ENCODE results near the gene MPRIP.

MPRIP gene

DNA sequence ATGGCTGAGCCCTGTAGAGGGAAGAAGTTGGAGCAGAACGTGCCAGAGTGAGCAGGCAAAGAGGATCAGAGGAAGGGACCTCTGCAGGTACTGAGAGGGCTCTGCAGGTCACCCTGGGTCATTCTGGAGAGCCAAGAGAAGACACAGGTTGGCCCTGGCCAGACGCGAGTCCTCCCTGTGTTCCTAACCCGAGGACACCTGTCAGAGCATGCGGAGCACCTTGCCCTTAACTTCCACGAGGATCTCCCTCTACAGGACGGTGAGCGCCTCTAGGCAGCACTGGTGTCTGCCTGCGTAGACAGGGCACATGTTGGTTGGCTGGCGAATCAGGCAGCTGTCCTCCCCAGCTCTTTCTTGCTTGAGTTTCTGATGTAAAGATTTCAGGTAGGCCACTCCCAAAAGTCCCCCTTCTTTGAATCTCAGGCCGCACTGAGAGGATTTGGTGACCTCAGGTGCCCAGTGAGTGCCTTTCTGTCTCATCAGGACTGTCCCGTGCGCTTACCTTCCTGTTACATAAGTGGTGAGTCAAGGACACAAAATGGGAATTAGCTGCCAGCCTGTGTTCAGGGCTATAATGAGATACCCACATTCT is 45.3 kb downstream of the MPRIP start:
- DNase-seq: no peak

DNA sequence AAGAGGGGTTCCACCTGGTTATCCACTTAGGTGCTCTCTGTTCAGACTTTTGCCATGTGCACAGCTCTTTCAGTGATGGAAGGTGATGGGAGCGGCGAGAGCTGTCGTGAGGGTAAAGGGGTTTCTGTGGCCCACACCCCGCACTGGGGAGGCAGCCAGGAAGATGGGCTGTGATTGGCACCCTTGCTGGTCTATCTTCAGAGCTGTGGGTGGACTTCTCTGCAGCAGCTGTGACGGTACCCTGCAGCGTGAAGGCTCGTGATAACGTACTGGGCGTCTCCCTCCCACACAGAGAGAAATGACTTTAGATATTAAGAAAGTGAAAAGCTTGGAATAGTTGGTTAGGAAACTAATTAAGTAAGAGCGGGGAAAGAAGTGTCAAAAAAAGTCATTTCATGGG is 45.8 kb downstream of the MPRIP start:
- no peak for DNase-seq

DNA sequence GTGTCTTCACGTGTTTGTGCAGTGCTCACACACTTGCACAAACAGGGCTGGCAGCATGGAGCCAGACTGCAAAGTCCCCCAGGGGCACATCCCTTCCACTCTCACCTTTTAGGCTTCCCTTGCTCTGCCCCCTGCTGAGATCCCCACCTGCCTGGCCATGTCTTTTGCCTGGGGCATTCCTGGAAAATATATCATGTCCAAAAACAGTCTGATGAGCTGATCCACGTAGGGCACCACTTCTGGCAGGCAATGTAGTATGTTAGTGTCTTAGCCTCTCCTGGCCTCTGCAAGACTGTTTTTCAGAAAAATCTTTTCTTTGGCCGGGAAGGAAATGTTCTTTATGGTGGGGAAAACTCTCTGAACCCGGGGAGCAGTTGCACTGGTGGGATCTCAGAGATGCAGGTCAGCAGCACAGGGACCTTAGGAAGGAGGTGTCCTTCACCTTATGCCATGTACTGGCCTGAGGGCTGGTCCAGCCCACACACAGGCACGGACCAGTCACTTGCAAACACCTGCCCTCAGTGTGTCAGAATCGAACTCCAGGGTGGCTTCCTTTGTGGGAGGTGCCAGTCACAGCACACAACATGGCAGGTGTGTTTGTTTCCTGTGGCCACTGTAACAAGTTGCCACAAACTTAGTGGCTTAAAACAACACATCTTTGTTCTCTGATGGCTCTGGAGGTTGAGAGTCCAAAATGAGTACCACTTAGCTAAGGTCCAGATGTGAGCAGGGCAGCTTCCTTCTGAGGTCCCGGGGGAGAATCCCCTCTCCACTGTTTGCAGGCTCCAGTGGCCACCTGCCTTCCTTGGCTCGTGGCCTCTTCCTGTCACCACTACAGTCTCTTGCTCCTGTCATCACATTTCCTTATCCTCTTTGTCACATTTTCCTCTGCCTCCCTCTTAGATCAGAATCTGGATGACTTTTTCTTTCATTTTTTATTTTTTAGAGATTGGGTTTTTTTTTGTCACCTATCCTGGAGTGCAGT is 46.6 kb downstream of the MPRIP start:
- DNase-seq: no peak

DNA sequence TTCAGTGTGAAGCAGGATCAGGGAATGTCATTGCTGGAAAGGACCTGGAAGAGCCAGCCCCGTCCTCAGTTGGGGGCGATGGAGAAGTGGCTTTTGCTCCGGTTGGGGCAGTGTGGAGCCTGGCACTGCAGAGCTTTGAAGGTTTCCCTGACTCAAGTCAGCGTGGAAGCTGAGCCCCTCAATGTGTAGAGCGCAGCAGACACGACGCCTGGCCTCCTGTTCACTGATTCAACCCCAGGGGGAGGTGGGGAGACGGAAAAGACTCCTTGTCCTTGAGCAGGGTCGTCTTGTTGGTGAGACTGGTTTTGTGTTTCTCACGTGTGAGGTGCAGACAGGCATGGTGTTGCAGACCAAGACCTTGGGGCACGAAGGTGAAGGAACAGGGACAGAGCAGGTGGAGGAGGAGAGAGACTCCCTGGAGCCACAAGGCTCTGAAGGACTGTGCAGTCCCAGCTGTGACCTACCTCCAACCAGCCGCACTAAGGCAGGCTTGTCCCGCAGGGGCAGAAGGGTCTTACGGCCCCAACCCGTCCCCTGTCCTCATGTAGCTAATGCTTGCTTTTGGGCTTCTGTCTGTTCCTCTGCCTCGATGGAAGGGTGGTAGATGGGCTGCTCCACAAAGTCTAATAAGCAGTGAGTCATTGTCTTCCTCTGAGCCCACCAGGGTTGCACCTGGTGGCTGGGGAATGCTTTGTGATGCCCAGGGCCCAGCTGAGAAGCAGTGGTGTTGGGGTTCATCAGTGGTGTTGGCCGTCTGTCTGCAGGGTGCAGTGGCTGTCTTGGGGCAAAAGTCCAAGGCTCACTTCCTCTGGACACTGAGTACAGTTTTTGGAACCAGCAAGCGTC is 47.8 kb downstream of the MPRIP start:
- no peak for DNase-seq

DNA sequence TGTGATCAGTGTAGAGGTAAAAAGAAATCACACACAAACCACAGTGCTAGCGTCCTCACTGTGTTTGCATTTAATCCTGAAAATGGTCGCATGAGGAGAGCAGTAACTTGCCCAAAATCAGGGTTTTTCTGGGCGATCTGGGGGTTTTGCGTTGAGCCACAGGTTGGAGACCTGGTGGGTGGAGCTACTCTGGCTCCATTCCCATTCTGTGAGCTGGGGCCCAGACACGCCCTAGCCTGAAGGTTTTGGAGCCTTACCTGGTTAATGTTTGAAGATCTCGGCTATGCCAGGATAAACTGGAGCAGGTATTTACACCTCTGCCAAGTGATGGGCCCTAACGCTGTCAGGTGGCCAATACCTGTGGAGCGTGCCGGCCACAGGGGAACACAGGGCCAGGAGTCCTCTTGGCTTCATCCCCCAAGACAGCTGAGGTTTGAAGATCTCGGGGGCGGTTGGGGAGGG is 48.4 kb downstream of the MPRIP start:
- no peak for DNase-seq

DNA sequence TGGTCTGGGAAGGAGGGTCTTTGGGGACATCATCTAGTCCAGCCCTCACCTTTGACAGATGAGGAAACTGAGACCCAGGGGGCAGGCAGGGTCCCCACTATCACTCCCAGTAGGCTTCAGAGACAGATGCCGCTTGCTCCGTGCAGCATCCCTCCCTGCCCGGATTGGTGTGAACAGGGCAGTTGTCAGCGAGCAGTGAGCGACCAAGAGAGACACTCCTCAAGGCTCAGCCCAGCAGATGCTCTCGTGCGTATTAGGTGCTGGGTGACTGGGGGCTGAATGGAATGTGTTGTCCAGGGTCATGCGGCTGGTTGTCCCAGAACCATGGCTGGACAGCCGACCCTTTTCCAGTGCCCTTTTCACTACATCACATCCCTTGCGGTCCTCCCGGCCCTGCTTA is 49.0 kb downstream of the MPRIP start:
- no peak for DNase-seq

DNA sequence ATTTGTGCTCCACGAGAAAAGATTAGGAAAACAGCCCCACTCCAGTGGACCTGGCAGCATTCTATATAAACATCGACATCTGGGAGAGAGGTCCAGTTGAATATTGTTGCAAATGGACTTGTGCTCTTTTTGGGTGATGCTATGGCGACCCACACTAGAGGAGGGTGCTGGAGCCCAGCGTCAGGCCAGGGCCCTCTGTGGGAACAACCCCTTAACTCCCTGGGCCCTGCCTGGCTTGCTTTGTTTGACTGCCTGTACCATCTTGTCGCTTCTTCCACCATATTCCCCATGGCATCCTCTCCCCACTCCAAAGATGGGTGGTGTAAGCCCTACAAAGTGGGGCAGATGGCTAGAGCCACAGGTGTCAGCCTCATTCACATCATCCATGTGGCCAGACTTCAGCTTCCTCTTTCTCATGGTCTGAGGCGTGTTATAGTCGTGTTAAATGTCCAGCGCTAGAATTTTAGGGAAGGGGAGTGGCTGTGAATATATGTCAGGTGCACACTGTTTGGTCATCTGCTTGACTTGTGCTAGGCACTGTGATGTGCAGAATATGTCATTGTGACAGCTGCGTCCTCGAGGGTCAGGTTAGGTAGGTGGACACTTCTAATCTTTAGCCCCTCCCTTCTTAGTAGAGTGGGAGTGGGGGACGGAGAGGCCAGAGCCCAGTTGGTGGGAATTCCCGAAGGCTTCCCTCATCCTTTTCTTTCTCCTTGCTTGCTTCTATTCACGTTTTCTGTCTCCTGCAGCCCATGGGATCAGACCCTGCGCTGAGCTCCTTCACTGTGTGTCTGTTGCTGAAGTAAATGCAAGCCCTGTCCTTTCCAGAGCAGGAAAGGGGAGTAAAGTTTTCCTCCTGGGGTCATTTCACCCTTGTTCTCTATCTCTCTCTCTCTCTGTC is 49.8 kb downstream of the MPRIP start:
- no peak for DNase-seq

DNA sequence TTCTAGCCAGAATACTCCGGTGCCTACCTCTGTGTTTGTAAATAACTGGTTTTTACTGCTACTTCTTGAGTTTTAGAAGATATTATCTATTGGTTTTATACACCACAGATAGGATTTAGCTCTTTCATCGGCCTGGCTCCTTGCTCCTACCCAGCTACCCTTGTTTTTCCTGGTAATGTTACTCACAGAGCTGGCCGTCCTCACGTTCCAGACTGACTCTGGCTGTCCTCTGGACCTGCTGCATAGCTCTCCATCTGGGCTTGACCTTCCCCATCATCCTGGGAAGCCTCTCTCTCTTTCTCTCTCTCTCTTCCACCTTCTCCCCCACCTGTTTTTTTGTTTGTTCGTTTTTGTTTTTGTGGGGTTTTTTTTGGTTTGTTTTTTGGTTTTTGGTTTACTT is 51.5 kb downstream of the MPRIP start:
- no peak for DNase-seq

DNA sequence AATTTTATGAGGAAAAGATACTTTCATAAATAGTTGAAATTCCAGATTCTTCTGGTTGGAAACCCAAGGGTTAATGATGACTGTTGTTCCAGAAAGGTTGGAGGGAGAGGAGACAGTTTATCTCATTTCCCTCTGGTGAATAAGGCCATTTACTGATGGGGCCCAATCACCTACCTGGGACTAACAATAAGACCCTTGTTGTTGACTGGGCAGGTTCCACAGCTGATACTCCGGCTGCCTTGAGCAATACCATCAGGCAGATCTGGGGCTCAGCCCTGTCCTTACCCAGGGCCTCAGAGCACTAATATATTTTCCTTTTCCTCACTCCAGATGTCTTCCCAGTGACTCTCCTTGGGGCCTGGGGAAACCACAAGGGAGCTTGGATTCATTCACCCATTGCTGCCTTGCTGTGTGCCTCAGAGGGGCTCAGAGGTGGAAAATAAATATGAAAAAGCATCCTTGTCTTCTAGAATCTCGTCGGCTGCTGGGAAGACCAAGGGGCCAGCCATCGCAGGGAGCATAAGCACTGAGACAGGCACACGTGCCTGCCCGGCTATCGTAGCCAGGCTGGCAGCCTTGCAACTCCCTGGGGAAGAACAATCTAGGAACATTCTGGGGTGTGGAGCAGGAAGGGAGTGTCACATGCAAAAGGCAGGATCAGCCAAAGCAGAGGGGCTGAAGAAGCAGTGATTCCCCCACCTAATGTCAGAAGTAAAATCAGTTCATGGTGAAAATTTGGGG is 54.4 kb downstream of the MPRIP start:
- peak; percentile 45 for DNase-seq

DNA sequence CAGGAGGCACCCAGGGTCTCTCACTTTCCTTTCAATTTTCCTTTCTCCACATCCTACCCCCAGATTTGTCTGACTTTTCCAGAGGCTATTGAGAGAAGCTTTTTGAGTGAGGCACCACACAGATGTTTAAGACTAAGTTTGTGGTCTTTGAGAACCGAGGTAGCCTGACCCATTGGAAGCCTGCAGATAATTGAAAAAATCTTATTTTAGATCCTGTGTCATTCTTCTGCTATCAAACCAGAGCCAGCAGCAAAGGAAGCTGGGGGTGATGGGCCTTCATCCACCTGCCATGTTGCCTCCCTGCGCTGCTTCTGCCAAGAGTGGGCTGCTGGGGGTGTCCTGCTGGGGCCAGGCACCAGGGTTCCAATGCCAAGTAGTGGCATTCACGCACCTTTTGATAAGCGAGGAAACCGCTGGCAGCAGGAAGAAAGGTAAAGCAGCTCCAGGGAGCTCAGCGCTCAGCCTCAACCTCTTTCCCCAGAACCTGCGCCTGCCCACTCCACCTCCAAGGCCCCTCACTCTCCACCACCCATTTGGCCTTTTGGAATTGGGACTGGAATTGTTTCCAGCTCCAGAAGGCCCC is 55.6 kb downstream of the MPRIP start:
- DNase-seq: no peak

DNA sequence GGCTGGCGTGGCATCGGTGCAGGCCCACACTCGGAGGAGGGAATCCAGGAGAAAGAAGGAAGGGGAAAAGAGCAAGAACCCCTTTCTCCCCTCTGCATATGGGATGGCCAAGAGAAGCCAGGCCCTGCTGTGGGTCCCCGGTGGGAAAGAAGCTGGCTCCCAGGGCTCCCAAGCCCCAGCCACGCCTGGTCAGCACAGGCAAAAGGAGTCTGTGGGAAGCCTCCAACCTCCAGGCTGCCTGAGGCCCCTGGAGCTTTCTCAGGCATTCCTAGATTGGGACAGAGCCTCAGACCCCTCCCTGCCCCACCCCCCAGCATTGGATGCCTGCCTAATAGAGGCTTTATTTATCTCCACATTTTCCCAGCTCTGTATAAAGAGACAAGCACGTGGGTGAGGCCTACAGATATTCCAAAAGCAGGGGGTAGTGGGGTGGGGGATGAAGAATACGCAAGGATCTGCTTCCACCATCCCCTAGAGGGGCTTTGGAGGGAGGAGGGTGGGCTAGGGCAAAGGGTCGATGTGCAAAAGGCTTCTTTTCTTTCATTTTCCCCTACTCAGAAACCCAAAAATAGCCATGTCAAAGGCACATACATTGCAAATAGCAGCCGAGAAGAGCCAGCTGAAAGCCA is 56.4 kb downstream of the MPRIP start:
- peak; percentile 72 for DNase-seq

DNA sequence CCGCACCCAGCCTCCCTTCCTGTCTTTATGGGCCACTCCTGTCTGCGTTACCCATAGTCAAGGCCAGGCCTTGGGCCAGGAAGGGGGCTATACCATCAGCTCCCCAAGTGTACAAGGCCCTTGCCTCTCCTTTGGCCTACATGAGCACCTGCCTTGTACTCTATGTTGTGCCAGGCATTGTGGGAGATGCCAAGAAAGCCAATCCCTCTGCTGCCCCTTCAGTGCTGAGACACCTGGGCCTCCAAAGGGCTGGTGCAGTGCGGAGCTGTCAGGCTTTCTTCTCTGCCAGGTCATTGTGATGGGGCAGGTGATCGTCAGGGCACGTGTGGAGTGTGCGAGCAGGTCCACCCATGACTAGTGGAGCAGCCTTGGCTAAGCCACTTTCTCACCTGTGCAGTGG is 59.9 kb downstream of the MPRIP start:
- DNase-seq: no peak

DNA sequence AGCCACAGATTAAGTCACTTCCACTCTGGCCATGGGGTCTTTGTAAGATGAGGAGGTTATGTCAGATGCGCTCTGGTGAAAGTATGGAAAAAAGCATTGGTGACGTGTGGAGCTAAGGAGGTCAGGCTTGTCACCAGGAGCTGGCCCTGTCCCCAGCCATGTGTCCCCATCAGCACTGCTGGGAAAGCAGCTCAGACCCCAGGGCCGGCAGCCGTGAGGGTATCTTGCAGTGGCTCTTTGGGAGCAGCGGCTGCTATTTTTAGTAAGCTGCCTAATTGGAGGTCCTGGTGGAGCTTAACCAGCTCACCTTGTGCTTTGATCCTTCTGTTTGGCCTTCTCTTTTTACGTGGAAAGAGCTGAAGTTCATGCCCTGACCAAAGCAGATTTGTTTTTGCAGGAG is 60.9 kb downstream of the MPRIP start:
- no peak for DNase-seq

DNA sequence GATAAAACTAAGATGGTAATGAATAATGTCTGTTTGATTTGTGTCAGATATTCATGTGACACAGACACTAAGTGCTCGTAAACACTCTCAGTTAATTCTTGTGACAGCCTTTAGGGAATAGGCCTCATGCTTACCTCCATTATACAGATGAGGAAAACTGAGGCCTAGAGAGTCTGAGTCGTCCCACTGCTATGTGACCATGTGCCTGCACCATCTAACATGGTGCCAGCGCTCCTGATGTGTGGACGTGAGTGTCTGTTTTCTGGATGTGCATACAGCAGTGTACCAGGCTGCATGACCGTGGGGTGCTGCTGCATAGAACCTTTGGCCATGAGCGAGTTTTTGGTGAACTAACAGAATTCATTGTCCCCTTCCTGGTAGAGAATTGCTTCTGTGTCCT is 61.8 kb downstream of the MPRIP start:
- no peak for DNase-seq

DNA sequence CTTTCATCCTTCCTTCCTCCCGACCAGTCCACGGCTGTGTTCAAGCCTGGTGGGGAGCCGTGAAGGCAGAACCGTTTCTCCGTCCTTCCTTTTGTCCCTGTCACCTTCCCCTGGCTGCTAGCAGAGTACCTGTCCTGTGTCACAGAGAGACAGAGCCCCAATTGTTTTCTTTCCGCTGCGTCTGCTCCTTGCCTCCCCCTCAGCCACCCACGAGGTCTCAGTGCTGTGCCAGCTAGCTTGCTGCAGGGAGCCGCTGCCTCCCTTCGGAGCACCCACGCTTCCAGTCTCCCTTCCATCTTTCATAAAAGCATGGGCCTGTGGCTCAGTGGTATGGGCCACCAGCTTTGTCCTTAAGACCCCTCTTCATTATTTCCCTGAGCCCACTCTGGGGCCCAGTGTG is 62.2 kb downstream of the MPRIP start:
- no peak for DNase-seq

DNA sequence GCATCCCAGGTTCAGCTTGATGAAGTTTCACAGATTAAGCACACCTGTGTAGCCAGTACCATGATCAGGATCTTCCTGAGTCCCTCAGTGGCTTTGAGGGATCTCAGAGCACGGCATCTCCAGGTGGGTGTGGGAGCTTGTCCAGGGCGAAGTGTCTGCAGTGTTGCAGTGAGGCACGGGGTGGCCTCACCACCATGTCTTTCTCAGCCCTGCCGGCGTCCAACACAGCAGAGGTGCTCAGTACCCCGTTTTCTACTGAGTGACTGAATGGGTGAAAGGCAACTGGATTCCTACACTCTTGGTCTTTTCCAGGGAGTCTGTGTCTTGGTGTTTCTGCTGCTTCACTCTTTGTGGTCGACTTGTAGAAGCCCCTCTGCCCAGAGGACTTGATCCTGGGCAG is 63.7 kb downstream of the MPRIP start:
- no peak for DNase-seq

DNA sequence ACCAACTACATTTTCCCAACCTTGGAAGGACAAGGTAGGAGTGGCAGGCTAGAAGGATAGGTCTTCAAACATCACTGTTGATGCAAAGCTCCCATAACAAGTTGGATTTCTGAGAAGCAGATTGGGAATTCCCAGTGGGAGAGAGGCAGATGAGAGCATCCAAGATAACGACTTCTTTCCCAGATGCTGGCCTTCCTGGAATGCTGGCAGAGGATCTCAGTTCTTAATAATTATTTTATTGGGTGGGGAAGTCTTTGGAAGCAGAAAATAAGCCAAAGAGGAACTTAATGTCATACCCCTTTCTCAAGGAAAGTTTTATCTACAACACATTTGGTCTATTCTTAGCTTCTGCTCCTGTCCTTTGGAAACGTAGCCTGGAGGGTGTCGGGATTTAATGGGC is 64.5 kb downstream of the MPRIP start:
- peak; percentile 60 for DNase-seq

DNA sequence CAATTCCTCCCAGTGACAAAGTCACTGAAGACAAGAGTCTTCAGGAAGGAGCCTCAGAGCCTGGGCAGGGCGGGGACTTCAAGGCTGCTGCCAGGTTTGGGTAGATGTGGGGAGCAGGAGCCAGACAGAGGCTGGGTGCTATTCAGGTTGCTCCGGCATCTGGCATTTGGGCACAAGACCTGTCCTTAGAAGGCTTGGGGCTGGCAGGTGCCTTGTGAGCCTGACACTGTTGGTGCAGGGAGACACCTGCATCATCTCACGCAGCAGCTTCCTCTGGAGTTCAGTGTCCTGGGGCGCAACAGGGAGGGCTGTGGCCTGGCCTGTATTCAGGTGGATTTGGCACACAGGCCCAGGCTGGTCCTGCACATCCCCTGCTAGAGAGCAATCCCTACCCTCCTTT is 65.0 kb downstream of the MPRIP start:
- no peak for DNase-seq

DNA sequence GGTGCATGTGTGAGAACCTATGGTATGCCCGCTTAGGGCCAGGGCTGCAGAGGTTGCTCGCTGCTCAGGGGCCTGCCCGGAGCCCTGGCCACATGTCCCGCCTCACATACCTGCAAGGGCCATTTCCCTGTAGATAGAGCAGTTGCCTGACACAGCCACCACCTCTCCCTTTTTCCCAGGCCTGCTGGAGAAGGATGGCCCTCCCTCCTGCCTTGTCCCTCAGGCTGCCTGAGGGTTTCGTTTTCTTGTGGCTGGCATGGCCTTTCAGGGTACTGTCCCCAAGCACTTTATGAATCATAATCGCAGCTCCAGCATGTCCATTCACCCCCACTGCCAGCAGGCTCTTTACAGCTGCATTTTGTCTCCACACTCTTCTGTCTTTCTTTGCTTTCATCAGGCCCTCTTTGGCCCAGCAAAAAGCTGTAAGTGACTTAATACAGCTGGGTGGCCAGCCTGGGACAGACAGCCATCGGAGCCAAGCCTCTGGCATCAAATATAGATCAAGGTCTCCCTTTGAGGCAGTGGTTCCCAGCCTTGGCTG is 65.7 kb downstream of the MPRIP start:
- DNase-seq: peak; percentile 35

DNA sequence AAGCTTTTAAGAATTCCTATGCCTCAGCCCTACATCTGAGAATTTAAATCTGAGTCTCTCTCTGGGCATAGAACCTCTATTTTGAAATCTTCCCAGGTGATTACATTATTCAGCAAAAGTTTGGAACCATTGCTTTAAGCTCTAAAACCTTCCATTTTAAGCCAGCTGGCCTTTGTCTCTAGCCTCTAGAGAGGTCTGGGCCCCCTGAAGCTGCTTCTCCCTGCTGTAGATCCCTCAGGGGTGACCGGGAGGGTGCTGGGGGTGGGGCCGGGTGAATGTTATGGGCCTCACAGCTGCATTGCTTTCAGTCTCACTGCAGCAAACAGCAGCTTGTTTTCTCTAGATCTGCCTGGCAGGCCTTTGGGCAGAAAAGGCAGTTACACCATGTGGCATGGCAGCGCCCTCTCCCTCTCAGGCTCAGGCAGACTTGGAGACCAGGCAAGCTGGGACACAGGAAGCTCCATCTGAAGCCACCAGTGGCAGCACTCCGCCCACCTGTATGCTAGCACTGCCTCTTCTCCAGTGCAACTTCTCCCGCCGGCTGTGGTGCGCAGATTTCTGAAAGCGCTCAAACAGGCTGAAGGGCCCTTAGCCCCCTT is 66.3 kb downstream of the MPRIP start:
- DNase-seq: no peak

Data from fibroblast of skin of back (primary cell).